ENCODE measurements around the gene TLE3. TPM values are rescaled to one million over a fixed set of nuclear protein-coding genes. Genes with fewer than 3 reads are reported as not detected.

The TLE3 gene
- total RNA-seq, 1 donor from 2014 or later = 89.2 TPM

- Mint-ChIP-seq H3K9me3 (ENCODE audit: unreplicated experiment) (peaks cover 8% of the 10 kb centered on the region), H3K36me3 (ENCODE audit: unreplicated experiment) (peaks cover 4% of the 10 kb centered on the region), H3K27ac (ENCODE audit: unreplicated experiment) (no peak overlapping the region), H3K27me3 (ENCODE audit: unreplicated experiment) (peaks cover 11% of the 10 kb centered on the region), H3K4me3 (ENCODE audit: unreplicated experiment) (no peak overlapping the region), H3K4me1 (ENCODE audit: low read depth, unreplicated experiment) (peaks cover 19% of the 10 kb centered on the region)
- DNase-seq = no peak
- TF ChIP-seq, protein P1, sequence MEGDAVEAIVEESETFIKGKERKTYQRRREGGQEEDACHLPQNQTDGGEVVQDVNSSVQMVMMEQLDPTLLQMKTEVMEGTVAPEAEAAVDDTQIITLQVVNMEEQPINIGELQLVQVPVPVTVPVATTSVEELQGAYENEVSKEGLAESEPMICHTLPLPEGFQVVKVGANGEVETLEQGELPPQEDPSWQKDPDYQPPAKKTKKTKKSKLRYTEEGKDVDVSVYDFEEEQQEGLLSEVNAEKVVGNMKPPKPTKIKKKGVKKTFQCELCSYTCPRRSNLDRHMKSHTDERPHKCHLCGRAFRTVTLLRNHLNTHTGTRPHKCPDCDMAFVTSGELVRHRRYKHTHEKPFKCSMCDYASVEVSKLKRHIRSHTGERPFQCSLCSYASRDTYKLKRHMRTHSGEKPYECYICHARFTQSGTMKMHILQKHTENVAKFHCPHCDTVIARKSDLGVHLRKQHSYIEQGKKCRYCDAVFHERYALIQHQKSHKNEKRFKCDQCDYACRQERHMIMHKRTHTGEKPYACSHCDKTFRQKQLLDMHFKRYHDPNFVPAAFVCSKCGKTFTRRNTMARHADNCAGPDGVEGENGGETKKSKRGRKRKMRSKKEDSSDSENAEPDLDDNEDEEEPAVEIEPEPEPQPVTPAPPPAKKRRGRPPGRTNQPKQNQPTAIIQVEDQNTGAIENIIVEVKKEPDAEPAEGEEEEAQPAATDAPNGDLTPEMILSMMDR (IDR thresholded peaks at IDR 0.05; ENCODE audit: partially characterized antibody, unreplicated experiment) = no peak
Measured at GRCh38 chr15:70045045-70045444, 52.7 kb downstream of the TLE3 start.

DNA sequence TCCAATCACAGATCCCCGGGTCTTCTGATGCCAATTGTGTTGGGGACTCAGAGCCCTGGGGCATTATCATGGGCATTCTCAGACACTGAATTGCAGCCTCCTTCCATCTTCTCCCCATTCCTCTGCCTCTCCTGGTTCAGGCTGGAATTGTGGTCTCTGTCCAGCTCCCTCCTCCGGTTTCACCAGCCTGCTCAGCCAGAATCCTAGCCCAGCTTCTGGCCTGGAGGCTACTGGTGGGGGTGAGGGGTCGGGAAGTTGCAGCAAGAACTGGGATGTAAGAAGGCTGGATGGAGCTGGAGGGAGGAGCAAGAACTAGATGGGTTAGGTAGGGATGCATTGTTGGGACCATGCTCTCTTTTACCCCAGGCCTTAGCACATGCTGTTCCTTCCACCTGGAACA, 53.5 kb downstream of the TLE3 start:
- TF ChIP-seq, protein P1 (IDR thresholded peaks at IDR 0.05; ENCODE audit: partially characterized antibody, unreplicated experiment) = no peak
- Mint-ChIP-seq H3K27ac (ENCODE audit: unreplicated experiment) (no peak overlapping the region), H3K36me3 (ENCODE audit: unreplicated experiment) (peaks cover 4% of the 10 kb centered on the region), H3K27me3 (ENCODE audit: unreplicated experiment) (peaks cover 11% of the 10 kb centered on the region), H3K4me3 (ENCODE audit: unreplicated experiment) (no peak overlapping the region), H3K9me3 (ENCODE audit: unreplicated experiment) (peaks cover 8% of the 10 kb centered on the region), H3K4me1 (ENCODE audit: low read depth, unreplicated experiment) (peaks cover 19% of the 10 kb centered on the region)
- DNase-seq = no peak

- H3K27ac Mint-ChIP-seq (ENCODE audit: unreplicated experiment) = no peak overlapping the region
- H3K4me3 Mint-ChIP-seq (ENCODE audit: unreplicated experiment) = no peak overlapping the region
- peaks cover 6% of the 10 kb centered on the region for H3K9me3 Mint-ChIP-seq (ENCODE audit: unreplicated experiment)
- no peak for DNase-seq
- H3K36me3 Mint-ChIP-seq (ENCODE audit: unreplicated experiment) = peaks cover 4% of the 10 kb centered on the region
- TF ChIP-seq, protein P1 (IDR thresholded peaks at IDR 0.05; ENCODE audit: partially characterized antibody, unreplicated experiment) = no peak
- H3K27me3 Mint-ChIP-seq (ENCODE audit: unreplicated experiment) = peaks cover 9% of the 10 kb centered on the region
- H3K4me1 Mint-ChIP-seq (ENCODE audit: low read depth, unreplicated experiment) = peaks cover 19% of the 10 kb centered on the region
Measured at GRCh38 chr15:70043590-70043989, 54.1 kb downstream of the TLE3 start.

DNA sequence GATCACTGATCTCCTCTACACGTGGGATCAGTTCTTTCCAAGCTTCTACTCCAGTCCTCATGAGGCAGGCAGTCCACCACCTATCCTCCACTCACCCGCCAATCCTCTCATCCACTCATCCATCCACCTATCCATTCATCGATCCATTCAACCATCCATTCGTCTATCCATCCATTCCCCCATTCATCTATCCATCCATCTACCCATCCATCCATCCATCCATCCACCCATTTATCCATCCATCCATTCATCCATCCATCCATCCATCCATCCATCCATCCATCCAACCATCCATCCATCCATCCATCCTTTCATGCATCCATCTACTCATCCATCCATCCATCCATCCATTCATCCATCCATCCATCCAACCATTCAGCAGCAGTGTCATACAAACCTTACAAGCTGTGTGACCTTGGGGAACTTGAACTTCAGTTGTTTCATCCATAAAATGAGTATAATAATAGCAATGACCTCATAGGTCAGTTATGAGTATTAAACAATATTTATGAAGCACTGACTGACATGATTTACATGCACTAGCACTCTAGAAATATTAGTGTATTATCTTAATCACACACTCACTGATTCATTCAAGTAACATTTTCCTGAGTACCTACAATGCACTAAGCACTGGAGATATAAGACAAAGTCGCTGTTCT, 55.0 kb downstream of the TLE3 start:
- Mint-ChIP-seq H3K36me3 (ENCODE audit: unreplicated experiment) (peaks cover 4% of the 10 kb centered on the region), H3K27ac (ENCODE audit: unreplicated experiment) (no peak overlapping the region), H3K4me3 (ENCODE audit: unreplicated experiment) (no peak overlapping the region), H3K9me3 (ENCODE audit: unreplicated experiment) (peaks cover 6% of the 10 kb centered on the region), H3K27me3 (ENCODE audit: unreplicated experiment) (peaks cover 7% of the 10 kb centered on the region), H3K4me1 (ENCODE audit: low read depth, unreplicated experiment) (peaks cover 14% of the 10 kb centered on the region)
- TF ChIP-seq, protein P1 (IDR thresholded peaks at IDR 0.05; ENCODE audit: partially characterized antibody, unreplicated experiment) = no peak
- DNase-seq = no peak

- peaks cover 4% of the 10 kb centered on the region for H3K36me3 Mint-ChIP-seq (ENCODE audit: unreplicated experiment)
- no peak overlapping the region for H3K4me3 Mint-ChIP-seq (ENCODE audit: unreplicated experiment)
- no peak overlapping the region for H3K27ac Mint-ChIP-seq (ENCODE audit: unreplicated experiment)
- TF ChIP-seq, protein P1 (IDR thresholded peaks at IDR 0.05; ENCODE audit: partially characterized antibody, unreplicated experiment) = no peak
- H3K27me3 Mint-ChIP-seq (ENCODE audit: unreplicated experiment) = peaks cover 3% of the 10 kb centered on the region
- no peak for DNase-seq
- H3K4me1 Mint-ChIP-seq (ENCODE audit: low read depth, unreplicated experiment) = peaks cover 4% of the 10 kb centered on the region
- peaks cover 7% of the 10 kb centered on the region for H3K9me3 Mint-ChIP-seq (ENCODE audit: unreplicated experiment)
Measured at GRCh38 chr15:70039917-70040316, 57.8 kb downstream of the TLE3 start.
